PFSK-1 (cell line): ENCODE data around the gene USP17L13.
"Not testable (repeated sequence)": the region's sequence is repeated elsewhere in the genome, so short reads cannot be mapped to it uniquely, and the experiment has no call there.

ENCODE experiments used
- POLR2AphosphoS5 ChIP-seq: IDR thresholded peaks from 2 replicates; pipeline ENCODE4 v1.6.1; 2012; ENCODE audit warnings: low read depth, mild to moderate bottlenecking, control low read depth, low read length, moderate library complexity
- REST ChIP-seq, 2 experiments: IDR thresholded peaks; 2 replicates each; pipeline versions ENCODE4 v1.6.1 to v1.8.0; 2011 to 2012; ENCODE audit warnings: low read depth in 2 of 2, low read length in 2 of 2, control low read depth in 1 of 2, inconsistent platforms in 1 of 2, mild to moderate bottlenecking in 1 of 2, moderate library complexity in 1 of 2; ENCODE audit not compliant: insufficient read depth in 1 of 2
- SIN3A ChIP-seq: IDR thresholded peaks from 2 replicates; pipeline ENCODE4 v1.6.1; 2012; ENCODE audit warnings: mild to moderate bottlenecking, low read length, moderate library complexity, borderline replicate concordance; ENCODE audit not compliant: insufficient read depth
- TAF1 ChIP-seq: IDR thresholded peaks from 2 replicates; pipeline ENCODE4 v1.6.1; 2012; ENCODE audit warnings: low read length, control low read depth, borderline replicate concordance; ENCODE audit not compliant: insufficient read depth

USP17L13 gene

GRCh38 chr4:9247953-9248680 is 23.4 kb downstream of the USP17L13 start, which contains the start of gene USP17L18:
TSS of gene USP17L18 (plus strand) at chr4:9248630. CDS start at chr4:9248630, 0 bp downstream.
- TF ChIP-seq SIN3A, POLR2AphosphoS5, TAF1: not testable (repeated sequence)

DNA sequence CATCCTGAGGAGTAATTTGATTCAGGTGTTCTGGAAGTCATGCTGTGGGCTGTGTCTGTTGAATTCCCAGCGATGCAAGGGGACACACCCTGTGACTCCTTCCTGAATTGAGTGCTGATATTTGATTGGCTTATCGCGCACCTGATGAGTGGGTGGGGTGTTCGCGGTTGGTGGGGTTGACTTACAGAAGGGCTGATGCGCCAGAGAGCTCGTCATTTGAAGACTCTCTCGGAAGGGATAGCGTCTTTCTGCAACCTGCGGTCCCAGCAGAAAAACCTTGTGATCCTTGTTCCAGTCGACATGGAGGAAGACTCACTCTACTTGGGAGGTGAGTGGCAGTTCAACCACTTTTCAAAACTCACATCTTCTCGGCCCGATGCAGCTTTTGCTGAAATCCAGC is 28.4 kb downstream of the USP17L13 start, which contains the start of gene USP17L19:
Gene USP17L19 (plus strand): TSS at position 301 of the 400 bp plus-strand sequence. CDS start 0 bp downstream, at position 301.
- TF ChIP-seq POLR2AphosphoS5; TAF1; REST (IDR thresholded peaks at IDR 0.05; ENCODE audit: insufficient read depth in 1 of 2, low read depth in 2 of 2, low read length in 2 of 2): not testable (repeated sequence)

GRCh38 chr4:9257824-9258223 is 33.1 kb downstream of the USP17L13 start, which contains the start of gene USP17L20:
TSS of gene USP17L20 (plus strand) at chr4:9258124. CDS start at chr4:9258124, 0 bp downstream.
- TF ChIP-seq SIN3A, TAF1, POLR2AphosphoS5: not testable (repeated sequence)

DNA sequence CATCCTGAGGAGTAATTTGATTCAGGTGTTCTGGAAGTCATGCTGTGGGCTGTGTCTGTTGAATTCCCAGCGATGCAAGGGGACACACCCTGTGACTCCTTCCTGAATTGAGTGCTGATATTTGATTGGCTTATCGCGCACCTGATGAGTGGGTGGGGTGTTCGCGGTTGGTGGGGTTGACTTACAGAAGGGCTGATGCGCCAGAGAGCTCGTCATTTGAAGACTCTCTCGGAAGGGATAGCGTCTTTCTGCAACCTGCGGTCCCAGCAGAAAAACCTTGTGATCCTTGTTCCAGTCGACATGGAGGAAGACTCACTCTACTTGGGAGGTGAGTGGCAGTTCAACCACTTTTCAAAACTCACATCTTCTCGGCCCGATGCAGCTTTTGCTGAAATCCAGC is 37.9 kb downstream of the USP17L13 start, which contains the start of gene USP17L21:
Gene USP17L21 (plus strand): TSS at position 301 of the 400 bp plus-strand sequence. CDS start 0 bp downstream, at position 301.
- not testable (repeated sequence) for TF ChIP-seq TAF1, POLR2AphosphoS5, SIN3A

DNA sequence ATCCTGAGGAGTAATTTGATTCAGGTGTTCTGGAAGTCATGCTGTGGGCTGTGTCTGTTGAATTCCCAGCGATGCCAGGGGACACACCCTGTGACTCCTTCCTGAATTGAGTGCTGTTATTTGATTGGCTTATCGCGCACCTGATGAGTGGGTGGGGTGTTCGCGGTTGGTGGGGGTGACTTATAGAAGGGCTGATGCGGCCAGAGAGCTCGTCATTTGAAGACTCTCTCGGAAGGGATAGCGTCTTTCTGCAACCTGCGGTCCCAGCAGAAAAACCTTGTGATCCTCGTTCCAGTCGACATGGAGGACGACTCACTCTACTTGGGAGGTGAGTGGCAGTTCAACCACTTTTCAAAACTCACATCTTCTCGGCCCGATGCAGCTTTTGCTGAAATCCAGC is 42.6 kb downstream of the USP17L13 start, which contains the start of gene USP17L22:
Gene USP17L22 (plus strand): TSS at position 301 of the 400 bp plus-strand sequence. CDS start 0 bp downstream, at position 301.
- TF ChIP-seq SIN3A; REST (IDR thresholded peaks at IDR 0.05; ENCODE audit: insufficient read depth in 1 of 2, low read depth in 2 of 2, low read length in 2 of 2); POLR2AphosphoS5: not testable (repeated sequence)
